Daoy (cell line): Measurements from ENCODE around the gene CHRNA5. TPM values are rescaled to one million over a fixed set of nuclear protein-coding genes. Genes with fewer than 3 reads are reported as not detected.

ENCODE experiments used
- DNase-seq: peaks from one replicate; pipeline ENCODE4 v3.0.0-alpha.2; 2015; ENCODE audit warnings: low read depth
- total RNA-seq: library from RNA; depleted of rRNA; stranded (reverse); fragments of >200 nt; shearing (Covaris generic); gene quantifications from 2 replicates; pipeline ENCODE4 v1.2.3, GENCODE V29; 2014

Gene CHRNA5
- total RNA-seq, 1 experiment from 2014 or later = 25.0 TPM

DNA sequence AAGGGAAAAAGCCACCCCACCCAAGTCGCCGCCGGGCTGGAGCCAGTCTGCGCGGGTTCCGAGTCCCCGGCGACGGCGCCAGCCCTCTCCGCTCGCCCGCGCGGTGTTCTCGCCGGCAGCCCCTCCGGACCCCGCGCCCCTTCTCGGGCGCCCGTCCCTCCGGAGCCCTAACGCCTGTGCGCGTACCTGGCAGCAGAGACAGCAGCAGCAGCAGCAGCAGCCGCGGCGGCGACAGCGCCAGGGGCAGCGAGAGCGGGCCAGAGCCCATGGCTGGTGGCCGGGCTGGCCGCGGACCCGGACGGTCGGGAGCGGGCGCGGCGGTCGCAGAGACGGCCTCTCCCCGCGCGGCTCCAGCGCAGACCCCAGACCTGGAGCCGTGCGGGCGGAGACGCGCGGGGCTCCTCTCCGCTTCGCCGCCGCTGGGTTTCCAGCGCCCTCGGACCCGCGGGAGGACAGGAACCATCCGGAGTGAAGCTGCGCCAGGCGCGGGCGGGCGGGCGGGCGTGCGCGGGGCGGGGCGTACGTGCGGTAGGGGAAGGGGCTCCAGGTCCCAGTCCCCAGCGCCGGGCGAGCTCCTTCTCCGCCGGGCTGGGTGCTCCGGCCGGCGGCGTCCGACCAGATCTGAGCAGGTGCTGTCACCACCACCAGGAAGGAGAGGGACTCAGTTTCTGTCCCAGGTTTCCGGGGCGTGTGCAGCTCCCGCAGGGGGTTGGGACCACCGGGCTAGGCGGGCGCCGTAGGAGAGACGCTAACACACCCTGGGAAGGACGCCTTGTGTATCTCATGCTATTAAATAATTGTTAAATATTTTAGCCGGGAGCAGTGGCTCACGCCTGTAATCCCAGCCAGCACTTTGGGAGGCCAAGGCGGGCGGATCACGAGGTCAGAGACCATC lies 55.5 kb downstream of the CHRNA5 start, which contains the start of gene CHRNA3:
Gene CHRNA3 (minus strand): TSS at position 470 of the 895 bp plus-strand sequence. CDS start 202 bp downstream, at position 268.
- no peak for DNase-seq

DNA sequence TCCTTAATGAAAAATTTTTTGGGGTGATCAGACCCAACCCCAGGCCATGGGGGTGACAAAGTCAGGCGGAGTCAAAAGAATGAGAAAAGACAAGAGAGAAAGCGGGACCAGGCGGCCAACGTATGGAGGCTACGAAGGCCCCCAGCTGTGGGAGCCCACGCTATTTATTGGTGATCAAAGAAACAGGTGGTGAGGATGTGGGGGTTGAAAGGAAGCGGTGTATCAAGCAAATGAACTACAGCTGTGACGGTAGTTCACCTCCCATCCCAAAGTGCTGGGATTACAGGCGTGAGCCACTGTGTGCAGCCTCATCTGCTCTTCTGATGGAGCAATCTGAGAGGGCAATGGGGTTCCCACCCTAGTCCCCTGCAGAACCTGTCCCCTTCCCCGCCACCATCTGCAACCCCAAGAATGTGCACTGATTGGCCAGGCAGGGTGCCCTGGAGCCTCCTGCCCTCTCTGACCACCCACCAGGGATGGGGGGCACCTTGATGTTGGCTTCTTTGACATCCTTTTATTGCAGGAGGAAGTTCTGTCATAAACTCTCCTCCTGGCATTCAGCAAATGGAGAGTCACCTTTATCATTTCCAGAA lies 56.6 kb downstream of the CHRNA5 start:
- DNase-seq = no peak

DNA sequence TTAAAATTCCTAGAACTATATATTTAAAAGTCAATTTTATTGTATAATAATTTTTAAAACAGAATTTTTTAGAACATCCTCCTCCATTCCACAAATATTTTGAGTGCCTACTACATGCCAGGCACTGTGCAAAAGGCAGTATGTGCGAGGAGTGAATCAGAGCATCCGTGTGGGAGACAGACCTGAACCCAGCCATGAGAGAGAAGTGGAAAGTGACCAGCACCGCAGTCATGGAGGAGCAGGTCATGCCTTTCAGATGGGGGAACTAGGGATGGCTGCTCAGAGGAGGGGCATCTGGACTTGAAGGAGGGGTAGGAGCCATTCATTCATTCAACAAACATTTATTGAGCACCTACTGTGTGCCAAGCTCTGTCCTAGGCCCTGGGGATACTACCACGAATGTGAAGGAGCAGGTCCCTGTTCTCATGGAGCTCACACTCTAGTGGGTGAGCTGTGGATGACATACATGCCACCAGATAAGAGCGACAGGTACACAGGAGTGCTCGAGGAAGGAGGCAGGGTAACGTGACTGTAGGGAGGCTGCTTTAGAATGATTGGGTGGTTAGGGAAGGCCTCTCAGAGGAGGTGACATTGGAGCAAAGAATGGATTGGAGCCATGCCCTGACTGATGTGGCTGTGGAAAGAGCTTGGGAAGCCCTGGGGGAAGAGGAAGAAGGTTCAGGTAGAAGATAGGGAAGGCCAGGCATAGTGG lies 58.6 kb downstream of the CHRNA5 start:
- DNase-seq = no peak

DNA sequence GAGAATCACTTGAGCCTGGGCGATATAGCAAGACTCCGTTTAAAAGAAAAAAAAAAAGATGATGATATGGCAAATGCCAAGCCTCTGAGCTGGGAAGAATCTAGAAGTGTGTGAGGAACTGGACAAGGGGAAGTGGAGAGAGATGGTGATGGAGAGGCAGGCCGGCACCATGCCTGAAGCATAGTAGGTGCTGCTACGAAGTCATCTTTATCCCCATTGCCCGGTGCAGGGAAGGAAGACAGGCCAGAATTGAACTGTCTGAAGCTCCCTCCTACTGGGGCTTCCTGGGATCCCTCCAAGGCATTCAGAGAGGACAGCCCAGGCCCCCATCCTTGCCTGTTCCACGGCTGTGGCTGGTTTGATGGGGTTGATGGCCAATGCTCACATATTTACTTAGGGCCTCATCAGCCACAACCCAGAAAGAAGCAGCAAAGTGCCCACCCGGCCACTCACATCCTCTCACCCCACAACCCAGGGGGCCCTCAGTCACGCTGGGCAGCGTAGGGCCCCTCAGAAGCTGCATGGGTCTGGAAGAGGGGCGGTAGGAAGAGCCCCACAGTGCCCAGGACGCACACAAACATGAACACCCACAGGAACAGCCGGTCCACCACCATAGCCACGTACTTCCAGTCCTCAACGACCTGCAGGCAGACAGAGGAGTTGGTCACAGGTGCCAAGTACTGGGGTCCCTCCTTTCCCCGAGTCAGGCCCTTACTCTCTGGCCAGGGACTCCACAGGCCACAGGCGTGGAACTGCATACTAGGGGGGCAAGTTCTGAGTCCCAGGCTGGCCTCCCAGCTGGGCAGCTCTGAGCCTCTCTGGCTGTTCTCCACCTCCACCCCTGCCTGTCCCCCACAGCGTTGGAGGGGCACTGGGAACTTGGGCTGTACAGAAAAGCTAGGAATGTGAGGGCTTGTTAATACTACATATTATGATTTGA lies 59.6 kb downstream of the CHRNA5 start:
- DNase-seq = no peak

DNA sequence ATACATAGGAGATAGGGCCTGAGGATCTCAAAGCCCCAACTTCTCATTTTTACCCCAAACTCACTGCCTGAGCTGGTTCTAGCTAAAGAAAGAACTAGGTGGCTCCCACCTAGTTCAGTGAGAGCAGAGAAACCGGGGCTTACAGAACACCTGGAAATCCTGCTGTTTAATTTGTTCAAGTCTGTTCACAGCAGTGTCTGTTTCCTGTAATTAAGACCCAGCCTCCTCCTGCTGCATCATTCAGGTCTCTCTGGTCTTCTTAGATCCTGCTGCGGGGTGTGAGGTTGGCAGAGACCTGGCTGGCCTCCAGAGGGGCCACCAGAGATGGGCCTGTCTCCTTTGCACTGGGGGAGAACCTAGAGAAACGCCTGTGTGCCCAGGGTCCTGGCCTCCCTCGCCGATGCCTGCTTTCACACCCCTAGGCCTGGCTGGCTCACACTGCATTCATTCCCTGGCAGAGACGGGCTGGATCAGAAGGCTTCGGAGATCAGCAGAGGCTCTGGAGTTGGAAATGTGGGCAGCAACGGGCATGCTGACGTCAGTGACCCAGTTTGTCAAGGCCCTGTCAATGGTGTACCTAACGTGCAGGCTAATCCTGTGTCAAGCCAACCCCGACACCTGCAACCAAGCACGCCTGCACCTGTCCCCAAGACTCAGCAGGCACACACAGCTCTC lies 60.4 kb downstream of the CHRNA5 start:
- DNase-seq = no peak

DNA sequence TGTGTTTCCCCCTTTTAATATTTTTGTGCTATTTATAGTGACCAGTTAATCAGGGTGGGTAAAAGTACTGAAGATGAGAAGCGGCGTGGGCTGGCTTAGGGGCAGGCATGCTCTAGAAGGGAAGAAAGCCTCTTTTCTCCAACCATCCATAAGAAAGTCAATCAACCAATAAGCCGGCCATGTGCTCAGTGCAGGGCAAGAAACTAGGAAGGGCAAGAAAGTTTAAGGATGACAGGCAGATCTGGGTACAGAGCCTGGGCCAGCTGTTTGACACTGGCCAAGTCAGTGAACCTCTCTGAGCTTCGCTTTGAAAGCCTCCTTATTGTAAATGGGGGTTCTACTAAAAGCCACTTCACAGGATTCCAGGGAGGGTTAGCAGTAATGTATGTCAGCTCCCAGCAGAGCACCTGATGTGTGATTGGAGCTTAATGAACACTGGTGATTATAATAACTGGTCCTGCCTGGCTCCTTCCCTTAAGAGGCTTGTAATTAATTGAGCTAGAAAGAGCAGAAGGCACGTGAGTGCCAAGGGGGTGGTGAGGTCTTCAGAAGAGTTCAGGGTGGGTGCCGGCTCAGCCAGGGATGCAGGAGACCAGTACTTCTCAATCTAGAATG lies 61.2 kb downstream of the CHRNA5 start:
- DNase-seq = no peak

DNA sequence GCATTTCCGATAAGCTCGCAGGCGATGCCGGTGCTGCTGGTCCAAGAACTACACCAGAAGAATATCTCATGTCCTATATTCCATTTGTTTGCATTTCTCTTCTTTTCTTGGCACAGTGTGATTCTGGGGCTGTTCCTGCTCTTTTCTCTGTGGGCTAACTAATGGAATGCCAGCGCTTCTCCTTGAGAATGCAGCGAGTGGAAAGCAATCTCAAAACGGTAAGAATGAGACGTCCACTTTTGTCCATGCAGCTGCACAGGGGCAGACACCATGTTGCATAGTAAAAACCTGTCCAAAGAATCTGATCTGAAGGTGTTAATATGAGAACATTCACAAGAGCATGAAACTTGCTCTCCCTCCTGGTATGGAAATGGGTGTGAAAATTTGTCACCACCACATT lies 62.0 kb downstream of the CHRNA5 start:
- DNase-seq = no peak

DNA sequence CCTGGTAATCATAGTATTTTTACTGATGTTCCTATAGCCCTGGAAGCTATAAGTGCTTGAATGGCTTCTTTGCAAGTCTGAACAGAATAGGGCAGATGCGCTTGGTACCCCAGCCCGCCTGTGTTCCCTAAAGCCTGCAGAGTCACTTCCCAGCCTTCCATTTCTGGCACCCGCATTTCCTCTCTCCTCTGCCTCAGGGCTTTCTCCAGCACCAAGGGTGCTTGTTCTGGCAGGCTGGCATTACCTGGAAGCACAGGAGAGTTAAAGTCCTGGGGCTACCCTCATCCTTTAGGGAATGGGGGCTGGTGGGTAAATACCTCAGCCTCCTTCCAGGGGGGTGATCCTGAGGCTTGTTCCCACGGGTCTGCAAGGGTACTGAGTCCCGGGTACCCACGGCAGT lies 62.9 kb downstream of the CHRNA5 start:
- no peak for DNase-seq

DNA sequence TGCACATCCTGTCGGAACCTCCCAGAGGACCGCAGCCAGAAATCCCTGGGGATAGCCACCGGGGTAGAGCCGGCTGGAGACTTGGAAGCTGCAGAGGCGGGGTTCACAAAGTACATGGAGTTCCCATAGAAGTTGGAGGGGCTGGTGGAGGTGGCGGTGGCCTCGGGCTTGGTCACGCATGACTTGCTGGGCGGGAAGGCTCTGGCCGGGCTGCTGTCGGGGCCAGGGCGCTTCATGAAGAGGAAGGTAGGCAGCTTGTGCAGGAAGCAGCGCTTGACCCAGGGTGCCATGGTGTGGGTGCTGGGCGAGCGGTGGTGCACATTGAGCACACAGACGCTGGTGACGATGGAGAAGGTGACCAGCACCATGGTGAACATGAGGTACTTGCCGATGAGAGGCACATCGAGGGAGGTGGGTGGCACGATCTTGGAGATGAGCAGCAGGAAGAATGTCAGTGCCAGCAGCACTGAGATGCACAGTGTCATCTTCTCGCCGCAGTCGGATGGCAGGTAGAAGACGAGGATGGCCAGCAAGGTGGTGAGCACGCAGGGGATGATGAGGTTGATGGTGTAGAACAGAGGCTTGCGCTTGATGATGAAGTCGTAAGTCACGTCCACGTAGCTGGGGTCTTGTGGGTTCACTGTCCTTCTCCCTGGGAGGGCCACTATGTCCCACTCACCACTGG lies 63.9 kb downstream of the CHRNA5 start:
- DNase-seq = no peak

DNA sequence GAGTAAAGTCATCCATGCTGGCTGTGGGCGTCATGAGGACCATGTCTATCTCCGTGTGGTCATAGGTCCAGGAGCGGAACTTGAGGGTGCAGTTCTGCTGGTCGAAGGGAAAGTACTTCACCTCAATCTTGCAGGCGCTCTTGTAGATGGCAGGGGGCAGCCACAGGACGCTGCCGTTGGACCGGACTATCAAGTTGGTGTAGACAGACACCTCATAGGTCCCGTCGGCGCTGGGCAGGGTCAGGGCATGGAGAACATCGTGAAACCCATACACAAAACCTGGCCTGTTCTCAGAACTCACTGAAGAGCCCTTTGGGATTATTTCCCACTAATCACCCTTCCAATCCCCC lies 64.4 kb downstream of the CHRNA5 start:
- no peak for DNase-seq

DNA sequence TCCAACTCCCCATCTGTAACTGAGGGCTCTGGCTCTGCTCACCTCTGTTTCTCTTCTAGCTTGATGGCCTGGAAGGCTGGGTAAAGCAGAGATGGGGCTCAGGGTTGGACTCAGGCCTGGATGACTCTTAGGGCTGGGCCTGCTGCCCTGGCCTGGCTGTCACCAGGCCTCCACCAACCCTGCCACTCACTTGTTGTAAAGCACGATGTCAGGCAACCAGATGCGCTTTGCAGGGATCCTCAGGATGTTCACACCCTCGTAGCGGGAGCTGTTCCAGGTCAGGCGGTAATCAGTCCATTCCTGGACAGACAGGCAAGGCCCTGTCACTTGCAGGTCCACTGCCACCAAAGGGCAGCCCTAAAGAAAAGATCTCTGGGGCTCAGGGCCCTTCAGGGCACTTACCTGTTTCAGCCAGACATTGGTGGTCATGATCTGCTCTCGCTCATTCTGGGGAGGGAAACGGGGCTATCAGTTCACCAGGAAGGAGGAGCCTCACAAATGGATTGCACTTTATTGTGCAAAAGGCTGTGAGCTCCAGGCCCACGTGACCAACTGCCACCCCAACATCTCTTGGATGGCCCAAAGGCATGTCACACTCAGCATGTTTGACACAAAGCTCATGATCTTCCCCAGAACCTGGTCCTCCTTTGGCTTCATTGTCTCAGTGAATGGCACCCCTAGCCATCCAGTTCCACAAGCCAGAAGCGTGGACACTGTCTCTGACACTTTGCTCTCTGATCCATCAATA lies 65.7 kb downstream of the CHRNA5 start:
- no peak for DNase-seq

DNA sequence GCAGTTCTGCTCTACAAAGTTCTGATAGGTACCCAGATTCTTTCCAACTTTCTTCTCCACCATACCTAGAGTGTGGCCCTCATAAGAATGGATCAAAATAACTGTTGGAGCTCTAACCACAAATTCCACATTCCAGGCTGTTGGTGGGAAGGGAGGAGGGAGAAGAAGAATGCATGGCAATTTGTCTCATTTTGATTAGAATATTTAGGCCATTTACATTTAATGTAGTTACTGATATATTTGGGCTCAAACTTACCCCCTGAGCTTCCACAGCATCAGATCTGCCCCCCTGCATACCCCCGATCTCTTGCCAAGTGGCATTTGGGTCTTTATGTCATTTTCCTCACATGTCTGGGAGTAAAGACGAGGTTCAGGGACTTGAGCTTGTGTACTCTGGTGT lies 68.0 kb downstream of the CHRNA5 start:
- DNase-seq = no peak

DNA sequence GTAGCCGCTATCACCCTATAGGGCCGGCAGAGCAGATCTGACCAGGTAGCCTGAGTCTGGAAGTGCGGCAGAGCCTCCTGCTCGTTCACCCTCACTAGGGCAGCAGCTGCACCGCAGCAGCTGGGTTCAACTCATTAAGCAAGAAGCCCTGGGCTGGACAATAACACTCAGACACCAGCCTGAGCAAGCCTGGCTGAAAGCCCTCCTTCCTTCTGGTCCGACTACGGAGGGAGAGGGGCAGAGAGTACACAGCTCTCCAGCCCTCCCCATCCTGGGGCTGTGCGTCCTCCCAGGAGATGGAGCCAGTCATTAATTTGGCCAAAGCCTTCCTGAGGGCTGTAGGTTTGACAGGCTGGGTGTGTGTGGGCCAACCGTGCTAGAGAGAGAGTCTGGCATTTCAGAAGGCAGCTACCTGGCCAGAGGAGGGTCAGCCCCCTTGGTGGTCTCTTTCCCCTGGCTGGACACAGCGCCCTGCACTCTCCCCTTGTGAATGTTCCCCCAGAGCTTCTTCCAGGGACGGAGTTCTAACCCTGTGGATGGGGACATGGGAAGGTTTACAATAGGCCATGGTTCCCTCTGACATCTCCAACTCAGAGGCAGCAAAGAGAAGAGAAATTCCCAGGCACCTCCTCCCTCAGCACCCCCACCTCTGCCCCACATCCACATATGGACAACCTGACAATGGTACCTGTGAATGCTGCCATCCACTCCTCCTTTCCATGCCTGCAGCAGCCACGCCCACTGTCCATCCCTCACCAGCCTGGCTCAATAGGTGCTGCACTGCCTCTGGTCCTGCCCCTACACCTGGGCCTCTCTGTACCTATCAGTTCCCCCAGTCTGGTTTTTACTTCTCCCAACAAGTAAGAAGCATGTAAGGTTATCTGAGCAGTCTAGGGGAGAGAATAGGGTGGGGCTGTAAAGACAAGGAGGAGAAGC lies 69.2 kb downstream of the CHRNA5 start:
- DNase-seq = no peak

DNA sequence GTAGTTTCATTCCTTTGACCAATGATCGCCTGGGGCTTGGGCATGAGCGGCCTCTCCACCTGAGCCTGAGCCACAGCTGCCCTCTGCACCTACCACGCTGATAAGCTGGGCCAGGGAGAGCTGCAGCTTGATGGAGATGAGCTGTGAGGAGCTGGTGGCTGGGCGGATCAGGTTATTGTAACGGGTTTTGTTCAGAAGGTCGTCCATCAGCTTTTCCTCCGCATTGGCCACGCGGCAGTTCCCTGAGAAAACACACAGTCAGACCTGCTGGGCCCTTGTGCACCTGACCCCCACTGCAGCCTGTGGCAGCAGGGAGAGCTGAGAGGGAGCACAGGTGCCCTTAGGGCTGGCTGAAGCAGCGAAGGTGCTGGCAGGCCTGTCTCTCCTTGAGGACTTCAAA lies 70.0 kb downstream of the CHRNA5 start:
- no peak for DNase-seq

DNA sequence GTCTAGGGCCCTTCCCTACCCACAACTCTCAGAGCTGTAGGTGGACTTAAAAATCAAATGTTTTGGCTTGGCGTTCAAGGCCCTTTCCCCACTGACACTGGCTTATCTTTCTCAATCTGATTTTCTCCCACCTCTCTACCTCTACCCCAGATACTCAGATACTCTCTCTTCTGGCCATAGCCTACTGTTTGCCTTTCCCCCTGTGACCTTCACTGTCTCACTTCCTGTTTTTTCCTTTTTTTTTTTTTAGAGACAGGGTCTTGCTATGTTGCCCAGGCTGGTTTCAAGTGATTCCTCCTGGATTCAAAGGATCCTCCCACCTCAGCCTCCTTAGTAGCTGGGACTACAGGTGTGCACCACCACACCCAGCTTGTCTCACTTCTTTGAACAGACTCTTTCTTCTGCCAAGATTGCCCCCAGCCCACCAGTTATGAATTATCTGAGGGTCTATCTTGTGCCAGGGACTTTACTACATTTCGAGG lies 71.1 kb downstream of the CHRNA5 start:
- DNase-seq = no peak

DNA sequence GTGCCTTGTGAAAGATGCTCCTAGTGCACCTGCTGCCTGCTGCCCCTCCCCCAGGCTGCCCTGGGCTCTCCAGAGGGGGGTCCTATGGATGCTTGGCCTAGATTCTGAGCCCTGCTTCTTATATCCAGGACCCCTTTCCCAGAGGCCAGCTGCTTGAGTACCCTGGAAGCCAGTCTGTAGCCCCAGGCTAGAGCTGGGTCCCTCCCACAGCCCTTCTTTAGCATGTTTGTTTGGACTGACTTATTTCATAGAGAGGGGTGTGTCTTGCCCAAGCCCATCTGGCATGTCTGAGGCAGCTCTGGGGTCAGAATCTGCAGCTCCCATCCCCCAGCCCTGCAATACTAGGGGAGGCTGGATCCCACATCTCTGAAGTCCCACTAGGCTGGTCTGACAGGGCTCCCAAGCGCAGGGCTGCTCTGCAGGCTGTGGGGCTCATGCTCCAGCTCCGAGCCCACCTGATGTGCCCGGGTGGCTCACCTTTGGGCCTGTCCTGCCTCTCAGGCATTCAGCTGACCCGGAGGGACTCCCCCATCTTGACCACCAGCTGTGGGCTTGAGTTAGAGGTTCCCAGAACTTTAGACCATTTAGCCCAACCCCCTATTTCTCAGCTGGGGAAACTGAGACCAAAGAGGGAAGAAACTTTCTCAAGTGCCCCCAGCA lies 72.6 kb downstream of the CHRNA5 start:
- DNase-seq = no peak

DNA sequence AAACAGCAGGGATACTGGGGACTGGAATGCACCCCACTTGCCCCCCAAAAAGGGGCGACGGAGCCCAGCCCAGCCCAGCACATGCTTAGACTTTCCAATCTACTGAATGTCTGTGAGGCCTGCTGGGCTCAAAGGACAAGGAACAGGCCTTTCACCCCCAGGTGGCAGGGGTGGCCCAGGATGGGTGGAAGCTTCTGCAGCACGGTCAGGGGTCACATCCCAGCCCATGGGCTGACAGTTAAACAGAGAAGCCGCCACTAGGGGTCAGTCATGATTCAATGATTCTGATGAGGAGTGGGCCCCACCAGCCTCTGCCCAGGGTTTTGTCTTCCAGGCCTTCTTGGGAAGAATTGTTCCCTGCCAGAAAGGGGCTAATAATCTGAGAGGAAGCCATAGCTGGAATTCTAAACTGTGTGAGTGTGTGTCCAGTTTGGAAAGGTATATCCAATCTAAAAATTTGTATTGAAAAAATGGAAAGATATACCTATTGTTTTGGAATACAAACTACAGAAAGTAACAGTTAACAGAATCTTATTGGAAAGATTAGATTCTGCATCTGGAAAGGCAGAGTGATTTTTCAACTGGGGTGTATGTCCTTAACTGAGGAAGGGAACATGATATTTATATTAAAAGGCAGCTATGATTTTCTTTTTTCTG lies 73.5 kb downstream of the CHRNA5 start:
- peak; percentile 43 for DNase-seq
